ENCODE results near the gene ARID3A.

ARID3A gene

GRCh38 chr19:1016647-1017114 lies 90.8 kb downstream of the ARID3A start:
- Mint-ChIP-seq H3K36me3 (ENCODE audit: low read depth) (no peaks in the 10 kb centered on the region), H3K4me3 (peak overlapping the region; percentile 50), H3K27ac (peak overlapping the region; percentile 68), H3K9me3 (no peaks in the 10 kb centered on the region), H3K4me1 (peaks cover 40% of the 10 kb centered on the region), H3K27me3 (ENCODE audit: low read depth, poor library complexity) (no peaks in the 10 kb centered on the region)
- TF ChIP-seq CTCF (IDR thresholded peaks at IDR 0.05): no peak
- no peak for DNase-seq

GRCh38 chr19:1017115-1017905 lies 91.5 kb downstream of the ARID3A start:
- H3K27me3 Mint-ChIP-seq (ENCODE audit: low read depth, poor library complexity): no peaks in the 10 kb centered on the region
- TF ChIP-seq CTCF (IDR thresholded peaks at IDR 0.05): no peak
- no peak for DNase-seq
- H3K4me1 Mint-ChIP-seq: peaks cover 40% of the 10 kb centered on the region
- H3K4me3 Mint-ChIP-seq: peak overlapping the region; percentile 50
- no peaks in the 10 kb centered on the region for H3K36me3 Mint-ChIP-seq (ENCODE audit: low read depth)
- H3K9me3 Mint-ChIP-seq: no peaks in the 10 kb centered on the region
- peak overlapping the region; percentile 68 for H3K27ac Mint-ChIP-seq

- DNase-seq: no peak
- Mint-ChIP-seq H3K4me1 (peaks cover 40% of the 10 kb centered on the region), H3K27ac (no peak overlapping the region), H3K27me3 (ENCODE audit: low read depth, poor library complexity) (no peaks in the 10 kb centered on the region), H3K4me3 (no peak overlapping the region), H3K36me3 (ENCODE audit: low read depth) (no peaks in the 10 kb centered on the region), H3K9me3 (no peaks in the 10 kb centered on the region)
- no peak for TF ChIP-seq CTCF (IDR thresholded peaks at IDR 0.05)
Observed at GRCh38 chr19:1017906-1018305, 92.1 kb downstream of the ARID3A start.

DNA sequence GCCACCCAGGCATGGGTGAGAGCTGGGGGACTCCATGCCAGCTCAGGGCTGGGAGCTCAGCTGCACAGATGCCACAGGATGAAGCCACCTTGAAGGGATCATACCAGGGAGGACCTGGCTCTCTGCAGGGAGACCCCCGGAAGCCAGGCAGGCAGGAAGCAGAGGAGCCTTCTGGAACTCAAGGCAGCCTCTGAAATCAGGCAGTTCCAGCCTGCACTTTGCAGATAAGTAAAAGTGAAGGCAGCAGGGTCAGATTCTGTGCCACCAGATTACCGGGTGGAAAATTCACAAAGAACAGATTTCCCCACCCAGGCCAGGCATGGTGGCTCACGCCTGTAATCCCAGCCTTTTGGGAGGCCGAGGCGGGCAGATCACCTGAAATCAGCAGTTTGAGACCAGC lies 92.6 kb downstream of the ARID3A start:
- TF ChIP-seq CTCF (IDR thresholded peaks at IDR 0.05): no peak
- Mint-ChIP-seq H3K27ac (no peak overlapping the region), H3K27me3 (ENCODE audit: low read depth, poor library complexity) (no peaks in the 10 kb centered on the region), H3K9me3 (no peaks in the 10 kb centered on the region), H3K36me3 (ENCODE audit: low read depth) (no peaks in the 10 kb centered on the region), H3K4me3 (peak overlapping the region; percentile 91), H3K4me1 (peaks cover 40% of the 10 kb centered on the region)
- DNase-seq: no peak

DNA sequence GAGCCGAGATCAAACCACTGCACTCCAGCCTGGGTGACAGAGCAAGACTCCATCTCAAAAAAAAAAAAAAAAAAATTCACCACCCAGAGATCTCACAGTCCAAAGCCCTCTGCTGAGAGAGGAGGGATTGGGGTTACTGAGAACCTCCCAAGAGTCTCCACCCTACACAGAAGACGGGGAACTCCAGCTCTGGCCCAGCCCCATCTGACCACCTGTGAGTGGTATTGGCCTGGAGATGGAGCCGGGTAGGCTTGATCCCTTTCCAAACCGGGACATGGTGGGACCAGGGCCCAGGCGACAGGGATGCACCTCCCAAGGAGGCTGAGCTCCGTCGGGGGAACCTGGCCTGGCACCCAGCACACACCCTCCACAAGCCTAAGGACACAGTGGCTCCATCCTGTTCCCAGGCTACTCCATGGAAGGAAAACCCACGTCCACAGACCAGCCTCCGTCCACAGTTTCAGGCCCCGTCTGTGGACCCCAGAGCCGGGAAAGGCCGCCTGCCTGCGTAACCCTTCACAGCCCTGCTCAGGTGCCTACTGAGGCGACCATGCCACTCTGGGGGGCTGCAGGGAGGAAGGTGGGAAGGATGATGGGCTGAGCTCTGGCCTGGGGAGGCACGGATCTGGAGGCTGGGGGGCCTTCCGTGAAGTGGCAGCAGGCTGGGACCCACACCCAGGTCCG lies 93.2 kb downstream of the ARID3A start:
- no peak for DNase-seq
- H3K27me3 Mint-ChIP-seq (ENCODE audit: low read depth, poor library complexity): no peaks in the 10 kb centered on the region
- H3K4me3 Mint-ChIP-seq: peak overlapping the region; percentile 91
- H3K9me3 Mint-ChIP-seq: no peaks in the 10 kb centered on the region
- no peaks in the 10 kb centered on the region for H3K36me3 Mint-ChIP-seq (ENCODE audit: low read depth)
- no peak overlapping the region for H3K27ac Mint-ChIP-seq
- TF ChIP-seq CTCF (IDR thresholded peaks at IDR 0.05): no peak
- H3K4me1 Mint-ChIP-seq: peaks cover 40% of the 10 kb centered on the region
